ENCODE measurements around the gene GET4. TPM values are rescaled to one million over a fixed set of nuclear protein-coding genes. Genes with fewer than 3 reads are reported as not detected.

GET4 gene
- total and polyA plus RNA-seq, 10 of the 15 experiments (the other 5 are each of a cell fraction or from before 2014, with no cell fraction given): 0.66 to 73.8 (median 34.0) TPM

DNA sequence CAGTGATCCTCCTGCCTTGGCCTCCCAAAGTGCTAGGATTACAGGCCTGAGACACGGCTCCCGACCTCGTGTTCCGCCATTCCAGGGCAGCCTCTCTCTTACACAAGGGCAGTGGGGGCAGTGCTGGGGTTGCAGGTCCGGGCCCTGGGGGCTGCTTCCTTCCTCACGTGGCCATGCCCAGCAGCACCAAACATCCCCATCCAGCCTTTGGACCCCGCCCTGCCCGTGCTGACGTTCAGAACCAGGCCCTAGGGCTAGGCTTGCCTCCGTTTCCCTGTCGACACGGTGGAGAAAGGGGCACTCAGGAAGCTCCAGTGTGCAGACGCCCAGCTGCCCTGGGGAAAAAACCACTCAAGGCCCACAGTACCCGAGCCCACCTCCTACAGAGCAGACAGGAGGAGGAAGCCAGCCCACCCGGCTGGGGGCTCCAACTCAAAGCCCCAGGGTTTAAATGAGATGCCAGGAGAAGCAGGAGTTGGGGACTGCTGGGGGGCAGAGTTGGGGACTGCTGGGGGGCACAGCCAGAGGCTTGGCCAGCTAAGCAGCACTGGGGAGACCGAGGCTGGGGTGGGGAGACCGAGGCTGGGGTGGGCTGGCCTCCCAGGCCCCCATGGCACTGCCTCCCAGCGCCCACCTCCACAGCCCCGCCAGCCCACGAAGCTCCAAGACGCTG lies 42.2 kb downstream of the GET4 start:
- no peak for DNase-seq (ENCODE audit: low read depth, low spot score)
- no peak overlapping the region for H3K27ac ChIP-seq (ENCODE audit: control insufficient read depth, insufficient read depth)
- ChIA-PET POLR2A (interaction anchor here (0.5 to 0.6 kb wide), 2 partner anchors 32 to 168 kb away, joined by 4 to 9 read pairs; no protein-coding TSS in a partner anchor), RAD21 (ENCODE audit: unreplicated experiment) (interaction anchor here (1.0 kb wide), 1 partner anchor 9 kb away, joined by 3 read pairs; no protein-coding TSS in a partner anchor), SMC1A (ENCODE audit: uncharacterized antibody, unreplicated experiment) (interaction anchor here (0.5 to 1.4 kb wide), 2 partner anchors 33 to 59 kb away, joined by 3 read pairs; no protein-coding TSS in a partner anchor), CTCF (interaction anchor here (1.2 kb wide), 1 partner anchor 74 kb away, joined by 3 read pairs; no protein-coding TSS in a partner anchor)
- peaks cover 0 to 6% of the 10 kb centered on the region in 2 experiments; a peak in 3 of 4 replicates for H3K36me3 ChIP-seq (ENCODE audit: control insufficient read depth in 2 of 2, insufficient read depth in 2 of 2, low read length in 1 of 2)
- peaks cover 7% of the 10 kb centered on the region for H3K79me2 ChIP-seq (ENCODE audit: control insufficient read depth, insufficient read depth, low read length)
- H2AFZ ChIP-seq (ENCODE audit: control insufficient read depth, low read depth, low read length): no peak overlapping the region
- H3K27me3 ChIP-seq (replicated peaks in 1 of 2; ENCODE audit: control insufficient read depth in 2 of 2, insufficient read depth in 2 of 2, low read length in 1 of 2): no peaks in the 10 kb centered on the region
- FAIRE-seq: no peak
- in situ Hi-C loops (cut with MboI): no loop called here
- no peaks in the 10 kb centered on the region for H4K20me1 ChIP-seq (ENCODE audit: control insufficient read depth, insufficient read depth)
- H3K4me2 ChIP-seq (ENCODE audit: control insufficient read depth, insufficient read depth): no peak overlapping the region
- H3K4me1 ChIP-seq (ENCODE audit: control insufficient read depth, insufficient read depth, low read length): peaks cover 24% of the 10 kb centered on the region
- ATAC-seq: no peak
- no peak overlapping the region for H3K9ac ChIP-seq (ENCODE audit: control insufficient read depth, insufficient read depth, low read length)
- no peak overlapping the region for H3K4me3 ChIP-seq
- WGBS (ENCODE audit: insufficient coverage, insufficient replicate concordance, low lambda C conversion rate, missing lambda C conversion rate): 65% methylated on average over 16 of the region's 21 CpGs
- intact Hi-C loops (cut with micrococcal nuclease; ENCODE audit: unreplicated experiment): no loop called here
- no peaks in the 10 kb centered on the region for H3K9me3 ChIP-seq (replicated peaks; ENCODE audit: control insufficient read depth, insufficient read depth, low read length)
- TF ChIP-seq RELA (IDR thresholded peaks at IDR 0.05; ENCODE audit: borderline replicate concordance, partially characterized antibody): no peak
- no peak for TF ChIP-seq ATF7 (IDR thresholded peaks at IDR 0.05; ENCODE audit: low read depth)
- no peak for TF ChIP-seq TBL1XR1 (IDR thresholded peaks at IDR 0.05; ENCODE audit: low read depth, low read length)
- TF ChIP-seq RAD51 (IDR thresholded peaks at IDR 0.05): no peak
- no peak for TF ChIP-seq POLR2AphosphoS2 (IDR thresholded peaks at IDR 0.05; ENCODE audit: low read depth, low read length)
- BruUV-seq (replicated peaks): no TSS peak

DNA sequence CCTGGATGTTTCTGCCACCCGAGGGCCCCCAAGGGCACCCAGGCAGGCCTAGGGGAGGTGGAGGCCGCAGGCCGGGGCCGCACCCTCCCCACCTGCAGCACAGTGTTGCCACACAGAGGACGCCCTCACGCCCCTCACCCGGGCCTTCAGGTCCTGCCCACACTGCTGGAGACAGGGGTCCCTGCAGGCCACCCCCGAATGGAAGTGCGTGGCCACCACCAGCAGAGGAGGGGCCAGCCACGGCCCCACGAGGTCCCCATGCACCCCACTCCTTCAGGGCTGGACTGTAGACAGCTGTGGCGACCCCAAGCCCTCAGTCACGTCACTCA lies 42.7 kb downstream of the GET4 start:
- no peak for ATAC-seq
- Histone ChIP-seq H3K4me1 (ENCODE audit: control insufficient read depth, insufficient read depth, low read length) (peaks cover 26% of the 10 kb centered on the region), H3K27me3 (replicated peaks in 1 of 2; ENCODE audit: control insufficient read depth in 2 of 2, insufficient read depth in 2 of 2, low read length in 1 of 2) (no peaks in the 10 kb centered on the region), H3K9ac (ENCODE audit: control insufficient read depth, insufficient read depth, low read length) (no peak overlapping the region), H3K4me3 (no peak overlapping the region), H3K79me2 (ENCODE audit: control insufficient read depth, insufficient read depth, low read length) (peaks cover 9% of the 10 kb centered on the region), H4K20me1 (ENCODE audit: control insufficient read depth, insufficient read depth) (no peaks in the 10 kb centered on the region), H3K4me2 (ENCODE audit: control insufficient read depth, insufficient read depth) (no peak overlapping the region), H3K36me3 (ENCODE audit: control insufficient read depth in 2 of 2, insufficient read depth in 2 of 2, low read length in 1 of 2) (peaks cover 0 to 6% of the 10 kb centered on the region in 2 experiments; a peak in 3 of 4 replicates), H3K9me3 (replicated peaks; ENCODE audit: control insufficient read depth, insufficient read depth, low read length) (no peaks in the 10 kb centered on the region), H2AFZ (ENCODE audit: control insufficient read depth, low read depth, low read length) (no peak overlapping the region), H3K27ac (ENCODE audit: control insufficient read depth, insufficient read depth) (no peak overlapping the region)
- 91% methylated on average over 12 of the region's 13 CpGs for WGBS (ENCODE audit: insufficient coverage, insufficient replicate concordance, low lambda C conversion rate, missing lambda C conversion rate)
- intact Hi-C loops (cut with micrococcal nuclease; ENCODE audit: unreplicated experiment): no loop called here
- DNase-seq (ENCODE audit: low read depth, low spot score): no peak
- no peak for FAIRE-seq
- in situ Hi-C loops (cut with MboI): no loop called here
- POLR2A ChIA-PET: no interaction called here
- CTCF ChIA-PET: no interaction called here
- no TSS peak for BruUV-seq (replicated peaks)
- SMC1A ChIA-PET (ENCODE audit: uncharacterized antibody, unreplicated experiment): interaction anchor here (1.4 kb wide), 1 partner anchor 32 kb away, joined by 3 read pairs; no protein-coding TSS in a partner anchor
- RAD21 ChIA-PET (ENCODE audit: unreplicated experiment): interaction anchor here (1.0 kb wide), 1 partner anchor 9 kb away, joined by 3 read pairs; no protein-coding TSS in a partner anchor
- TF ChIP-seq RELA (IDR thresholded peaks at IDR 0.05; ENCODE audit: borderline replicate concordance, partially characterized antibody) (no peak), MEF2B (IDR thresholded peaks at IDR 0.05; ENCODE audit: partially characterized antibody, poor library complexity, severe bottlenecking) (no peak), SMARCA5 (IDR thresholded peaks at IDR 0.05) (no peak), NBN (IDR thresholded peaks at IDR 0.05) (no peak), SP1 (IDR thresholded peaks at IDR 0.05; ENCODE audit: low read depth, low read length) (no peak), YBX1 (IDR thresholded peaks at IDR 0.05) (no peak), DPF2 (IDR thresholded peaks at IDR 0.05) (no peak), EZH2 (IDR thresholded peaks at IDR 0.05; ENCODE audit: borderline replicate concordance, control insufficient read depth, low read depth, low read length) (no peak), POLR2AphosphoS2 (IDR thresholded peaks at IDR 0.05; ENCODE audit: low read depth, low read length) (no peak), MEF2A (IDR thresholded peaks at IDR 0.05; ENCODE audit: insufficient read depth, low read depth, low read length) (no peak), SREBF2 (IDR thresholded peaks at IDR 0.05; ENCODE audit: low read length) (no peak)
- TF ChIP-seq, protein P1, sequence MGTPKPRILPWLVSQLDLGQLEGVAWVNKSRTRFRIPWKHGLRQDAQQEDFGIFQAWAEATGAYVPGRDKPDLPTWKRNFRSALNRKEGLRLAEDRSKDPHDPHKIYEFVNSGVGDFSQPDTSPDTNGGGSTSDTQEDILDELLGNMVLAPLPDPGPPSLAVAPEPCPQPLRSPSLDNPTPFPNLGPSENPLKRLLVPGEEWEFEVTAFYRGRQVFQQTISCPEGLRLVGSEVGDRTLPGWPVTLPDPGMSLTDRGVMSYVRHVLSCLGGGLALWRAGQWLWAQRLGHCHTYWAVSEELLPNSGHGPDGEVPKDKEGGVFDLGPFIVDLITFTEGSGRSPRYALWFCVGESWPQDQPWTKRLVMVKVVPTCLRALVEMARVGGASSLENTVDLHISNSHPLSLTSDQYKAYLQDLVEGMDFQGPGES (IDR thresholded peaks at IDR 0.05): no peak
- TF ChIP-seq, protein P2, sequence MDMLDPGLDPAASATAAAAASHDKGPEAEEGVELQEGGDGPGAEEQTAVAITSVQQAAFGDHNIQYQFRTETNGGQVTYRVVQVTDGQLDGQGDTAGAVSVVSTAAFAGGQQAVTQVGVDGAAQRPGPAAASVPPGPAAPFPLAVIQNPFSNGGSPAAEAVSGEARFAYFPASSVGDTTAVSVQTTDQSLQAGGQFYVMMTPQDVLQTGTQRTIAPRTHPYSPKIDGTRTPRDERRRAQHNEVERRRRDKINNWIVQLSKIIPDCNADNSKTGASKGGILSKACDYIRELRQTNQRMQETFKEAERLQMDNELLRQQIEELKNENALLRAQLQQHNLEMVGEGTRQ (IDR thresholded peaks at IDR 0.05; ENCODE audit: borderline replicate concordance, low read depth, low read length): no peak
